Osteocyte (in vitro differentiated cells): Measurements from ENCODE around the gene CDK19. TPM values are rescaled to one million over a fixed set of nuclear protein-coding genes. Genes with fewer than 3 reads are reported as not detected.
"Not testable (repeated sequence)": the region's sequence is repeated elsewhere in the genome, so short reads cannot be mapped to it uniquely, and the experiment has no call there.

Experiments
- DNase-seq: peaks from one replicate; pipeline ENCODE4 v3.0.0; 2021; ENCODE audit warnings: mixed read lengths; ENCODE audit not compliant: unreplicated experiment; ENCODE audit errors: extremely low spot score
- H3K27ac Mint-ChIP-seq: one replicate; pipeline ENCODE4 v1.8.0; 2021; ENCODE audit warnings: mild to moderate bottlenecking, mixed read lengths; ENCODE audit not compliant: unreplicated experiment
- H3K27me3 Mint-ChIP-seq: one replicate; pipeline ENCODE4 v1.8.0; 2021; ENCODE audit warnings: mixed read lengths; ENCODE audit not compliant: unreplicated experiment
- H3K36me3 Mint-ChIP-seq: one replicate; pipeline ENCODE4 v1.8.0; 2021; ENCODE audit warnings: mixed read lengths; ENCODE audit not compliant: unreplicated experiment
- H3K4me1 Mint-ChIP-seq: one replicate; pipeline ENCODE4 v1.8.0; 2021; ENCODE audit warnings: mixed read lengths; ENCODE audit not compliant: unreplicated experiment
- H3K4me3 Mint-ChIP-seq: one replicate; pipeline ENCODE4 v1.8.0; 2021; ENCODE audit warnings: mild to moderate bottlenecking, moderate library complexity, mixed read lengths; ENCODE audit not compliant: unreplicated experiment
- H3K9me3 Mint-ChIP-seq: one replicate; pipeline ENCODE4 v1.8.0; 2021; ENCODE audit warnings: mixed read lengths; ENCODE audit not compliant: unreplicated experiment
- CTCF ChIP-seq: fragments of 200-600 bp; sonication (generic); IDR thresholded peaks from 2 replicates; pipeline ENCODE4 v1.5.0; 2021; ENCODE audit warnings: antibody characterized with exemption, mild to moderate bottlenecking, moderate library complexity
- total RNA-seq: library from RNA; stranded (reverse); gene quantifications from 2 replicates; pipeline ENCODE4 v1.2.1, GENCODE V29; 2021

CDK19 gene
- total RNA-seq, 1 donor from 2014 or later = 32.4 TPM

- no peak for DNase-seq
- H3K9me3 Mint-ChIP-seq = no peaks in the 10 kb centered on the region
- no peaks in the 10 kb centered on the region for H3K27me3 Mint-ChIP-seq
- no peak for TF ChIP-seq CTCF
- no peaks in the 10 kb centered on the region for H3K4me1 Mint-ChIP-seq
- H3K27ac Mint-ChIP-seq = no peak overlapping the region
- peaks cover 8% of the 10 kb centered on the region for H3K36me3 Mint-ChIP-seq
- no peak overlapping the region for H3K4me3 Mint-ChIP-seq
Observed at GRCh38 chr6:110609101-110609500, 206.2 kb downstream of the CDK19 start.

- no peak for DNase-seq
- H3K4me3 Mint-ChIP-seq = no peak overlapping the region
- peaks cover 4% of the 10 kb centered on the region for H3K36me3 Mint-ChIP-seq
- H3K4me1 Mint-ChIP-seq = no peaks in the 10 kb centered on the region
- H3K9me3 Mint-ChIP-seq = no peaks in the 10 kb centered on the region
- H3K27me3 Mint-ChIP-seq = no peaks in the 10 kb centered on the region
- no peak overlapping the region for H3K27ac Mint-ChIP-seq
- TF ChIP-seq CTCF = no peak
Observed at GRCh38 chr6:110608151-110608550, 207.1 kb downstream of the CDK19 start.

- DNase-seq = no peak
- Mint-ChIP-seq H3K27me3 (no peaks in the 10 kb centered on the region), H3K4me3 (no peak overlapping the region), H3K27ac (no peak overlapping the region), H3K9me3 (no peaks in the 10 kb centered on the region), H3K4me1 (no peaks in the 10 kb centered on the region), H3K36me3 (peaks cover 4% of the 10 kb centered on the region)
- TF ChIP-seq CTCF = no peak
Observed at GRCh38 chr6:110606151-110606550, 209.1 kb downstream of the CDK19 start.

- not testable (repeated sequence) for DNase-seq, H3K27ac Mint-ChIP-seq, H3K9me3 Mint-ChIP-seq, H3K4me3 Mint-ChIP-seq, H3K4me1 Mint-ChIP-seq, H3K36me3 Mint-ChIP-seq, H3K27me3 Mint-ChIP-seq
Observed at GRCh38 chr6:110600640-110601039, 214.6 kb downstream of the CDK19 start.

GRCh38 chr6:110597761-110598160 is 217.5 kb downstream of the CDK19 start:
- no peaks in the 10 kb centered on the region for H3K27me3 Mint-ChIP-seq
- H3K4me1 Mint-ChIP-seq = no peaks in the 10 kb centered on the region
- no peak for TF ChIP-seq CTCF
- no peaks in the 10 kb centered on the region for H3K9me3 Mint-ChIP-seq
- peaks cover 5% of the 10 kb centered on the region for H3K36me3 Mint-ChIP-seq
- H3K4me3 Mint-ChIP-seq = no peak overlapping the region
- no peak overlapping the region for H3K27ac Mint-ChIP-seq
- no peak for DNase-seq

- no peak overlapping the region for H3K4me3 Mint-ChIP-seq
- H3K27ac Mint-ChIP-seq = no peak overlapping the region
- H3K27me3 Mint-ChIP-seq = no peaks in the 10 kb centered on the region
- H3K4me1 Mint-ChIP-seq = no peaks in the 10 kb centered on the region
- no peak for TF ChIP-seq CTCF
- H3K36me3 Mint-ChIP-seq = peaks cover 5% of the 10 kb centered on the region
- H3K9me3 Mint-ChIP-seq = no peaks in the 10 kb centered on the region
- DNase-seq = no peak
Observed at GRCh38 chr6:110596354-110596753, 218.9 kb downstream of the CDK19 start.
